Measurements from ENCODE around the gene KLHL3.
A peak's percentile ranks its signal among the peaks of the same experiment; 100 is the strongest.

Gene KLHL3

GRCh38 chr5:137747848-137748247 lies 12.0 kb upstream of the KLHL3 start:
- no peak for DNase-seq (ENCODE audit: low read depth)

DNA sequence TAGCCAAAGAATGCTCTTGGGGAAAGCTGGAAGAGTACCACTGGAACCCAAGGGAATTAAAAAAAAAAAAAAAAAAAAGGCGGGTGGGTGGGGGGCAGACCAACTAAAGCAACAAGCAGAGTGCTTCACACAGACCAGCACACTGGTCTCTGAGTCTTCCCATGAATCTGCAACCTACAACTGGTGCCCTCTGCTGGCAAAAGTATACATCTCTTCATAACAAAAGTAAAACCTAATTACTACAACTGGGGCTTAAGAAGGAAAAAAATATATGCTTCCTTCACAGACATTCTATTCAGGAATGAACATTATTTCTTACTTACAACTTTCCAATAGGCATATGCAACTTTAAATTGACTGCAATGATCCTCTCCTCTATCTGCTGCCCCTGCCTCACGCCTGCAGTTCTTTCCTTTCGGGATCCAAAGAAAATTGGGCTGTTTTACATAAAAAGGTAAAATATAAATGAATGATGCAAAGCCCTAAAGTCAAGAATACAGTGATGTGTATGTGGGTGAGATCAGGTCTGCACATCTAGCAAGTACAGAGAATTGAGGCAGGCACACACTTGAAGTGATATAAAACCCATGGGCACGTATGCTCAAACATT lies 7.2 kb upstream of the KLHL3 start:
- DNase-seq (ENCODE audit: low read depth): peak; percentile 12

GRCh38 chr5:137741718-137742117 lies 5.8 kb upstream of the KLHL3 start:
- no peak for DNase-seq (ENCODE audit: low read depth)

- no peak for DNase-seq (ENCODE audit: low read depth)
Measured at GRCh38 chr5:137739737-137740136, 3.8 kb upstream of the KLHL3 start.

GRCh38 chr5:137738947-137739346 lies 3.1 kb upstream of the KLHL3 start:
- DNase-seq (ENCODE audit: low read depth): no peak

- DNase-seq (ENCODE audit: low read depth): no peak
Measured at GRCh38 chr5:137737349-137738131, 1.7 kb upstream of the KLHL3 start.

- no peak for DNase-seq (ENCODE audit: low read depth)
Measured at GRCh38 chr5:137736496-137736895, 607 bp upstream of the KLHL3 start.

DNA sequence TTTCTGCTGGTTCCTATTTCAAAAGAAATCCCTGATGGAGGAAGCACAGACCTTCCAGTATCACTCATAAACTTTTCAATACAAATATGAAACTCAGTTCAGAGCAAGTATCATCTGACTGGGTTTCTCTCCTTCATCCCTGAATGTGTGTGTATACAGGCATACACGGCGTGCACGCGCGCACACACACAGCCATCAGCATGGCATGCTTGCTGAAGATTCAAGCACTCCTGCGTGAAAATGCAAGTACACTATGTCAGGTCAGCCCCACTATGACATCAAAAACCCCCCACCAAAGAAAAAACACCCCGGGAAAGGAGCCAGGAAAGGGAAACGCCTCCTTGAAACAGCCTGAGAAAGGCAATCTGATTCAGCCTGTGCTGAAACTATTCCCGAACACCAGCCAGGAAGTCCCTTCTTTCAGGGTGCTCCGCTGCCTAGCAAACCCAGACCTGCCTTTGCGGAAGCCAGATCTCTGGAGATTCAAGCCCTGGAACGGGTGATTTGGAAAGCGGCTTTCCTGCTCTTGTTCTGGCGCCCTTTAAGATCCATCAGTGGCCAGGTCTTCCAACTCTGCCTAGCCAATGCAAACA lies 831 bp downstream of the KLHL3 start:
- no peak for DNase-seq (ENCODE audit: low read depth)

- DNase-seq (ENCODE audit: low read depth): no peak
Measured at GRCh38 chr5:137734331-137734730, 1.6 kb downstream of the KLHL3 start.

- no peak for DNase-seq (ENCODE audit: low read depth)
Measured at GRCh38 chr5:137733922-137734321, 2.0 kb downstream of the KLHL3 start.

- DNase-seq (ENCODE audit: low read depth): no peak
Measured at GRCh38 chr5:137733006-137733405, 2.9 kb downstream of the KLHL3 start.

DNA sequence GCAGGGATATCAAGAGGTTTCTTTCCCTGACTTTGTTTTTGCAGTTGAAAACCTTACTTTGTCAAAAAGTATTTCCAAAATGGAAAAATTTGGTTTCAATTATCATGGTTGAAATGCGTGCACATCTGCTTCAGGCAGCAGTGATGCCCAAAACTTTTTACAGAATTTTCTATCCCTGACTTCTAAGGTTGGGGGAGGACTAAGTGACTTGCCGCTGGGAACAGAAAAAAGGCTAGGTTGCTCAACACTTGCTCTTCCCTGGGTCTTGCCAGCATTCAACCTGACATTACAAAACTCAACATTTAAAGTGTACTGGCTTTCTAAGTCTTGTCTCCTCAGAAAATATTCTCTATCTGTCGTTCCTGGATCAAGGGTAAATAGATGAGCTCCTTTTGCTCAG lies 4.7 kb downstream of the KLHL3 start:
- DNase-seq (ENCODE audit: low read depth): no peak

- DNase-seq (ENCODE audit: low read depth): no peak
Measured at GRCh38 chr5:137730336-137730735, 5.6 kb downstream of the KLHL3 start.

- no peak for DNase-seq (ENCODE audit: low read depth)
Measured at GRCh38 chr5:137728048-137728447, 7.8 kb downstream of the KLHL3 start.

GRCh38 chr5:137727623-137728022 lies 8.3 kb downstream of the KLHL3 start:
- no peak for DNase-seq (ENCODE audit: low read depth)

GRCh38 chr5:137724251-137724650 lies 11.6 kb downstream of the KLHL3 start:
- no peak for DNase-seq (ENCODE audit: low read depth)

DNA sequence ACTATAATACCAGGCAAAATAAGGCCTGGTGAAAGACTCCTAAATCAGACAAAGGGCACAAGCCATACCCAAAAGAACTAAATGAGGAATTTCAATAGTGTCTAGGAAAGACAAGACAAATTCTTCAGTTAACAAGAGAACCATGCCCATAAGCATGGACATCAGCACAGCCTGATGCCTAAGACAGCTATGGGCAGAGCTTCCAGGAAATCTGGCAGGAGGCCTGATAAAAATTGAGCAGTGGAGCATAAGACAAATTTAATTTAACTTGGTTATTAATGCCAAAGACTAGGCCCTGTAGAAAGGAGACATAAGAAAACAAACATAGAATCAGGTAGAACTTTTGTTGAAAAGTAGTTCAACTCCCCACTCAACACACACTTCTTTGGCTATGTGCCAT lies 17.3 kb downstream of the KLHL3 start:
- no peak for DNase-seq (ENCODE audit: low read depth)

GRCh38 chr5:137716337-137716736 lies 19.6 kb downstream of the KLHL3 start:
- DNase-seq (ENCODE audit: low read depth): no peak

GRCh38 chr5:137715456-137715855 lies 20.4 kb downstream of the KLHL3 start:
- no peak for DNase-seq (ENCODE audit: low read depth)

DNA sequence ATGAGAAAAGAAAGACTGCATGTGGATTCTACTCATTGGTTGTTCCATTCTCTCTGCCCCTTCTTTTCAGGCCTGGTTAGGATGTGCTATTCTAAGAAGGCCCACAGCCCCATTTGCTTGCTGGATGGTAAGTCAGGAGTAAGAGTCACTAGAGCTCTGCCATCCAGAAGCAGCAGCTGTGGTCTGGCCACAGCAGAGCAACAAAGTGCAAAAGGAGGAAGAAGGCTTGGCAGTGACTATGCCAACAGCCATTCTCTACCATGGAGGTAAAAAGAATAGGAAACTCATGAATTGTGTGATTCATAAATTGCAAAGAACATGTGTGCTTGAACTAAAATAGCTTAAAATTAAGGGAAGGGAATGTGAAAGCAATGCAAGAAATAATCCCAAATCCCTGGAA lies 20.9 kb downstream of the KLHL3 start:
- DNase-seq (ENCODE audit: low read depth): no peak

- no peak for DNase-seq (ENCODE audit: low read depth)
Measured at GRCh38 chr5:137714494-137714893, 21.4 kb downstream of the KLHL3 start.

- no peak for DNase-seq (ENCODE audit: low read depth)
Measured at GRCh38 chr5:137712139-137712667, 23.7 kb downstream of the KLHL3 start.

GRCh38 chr5:137710086-137710485 lies 25.8 kb downstream of the KLHL3 start:
- peak; percentile 17 for DNase-seq (ENCODE audit: low read depth)
